GM12878 (cell line): ENCODE data around the gene COL25A1. TPM values are rescaled to one million over a fixed set of nuclear protein-coding genes. Genes with fewer than 3 reads are reported as not detected.

Source experiments
- ATAC-seq: fragments of 200-7000 bp; cut with Tn5 transposase; 3 replicates; pipeline ENCODE4 v1.9.1; 2020; ENCODE audit warnings: mild to moderate bottlenecking, moderate library complexity
- BruUV-seq: library from RNA; stranded (reverse); fragments of 400-500 nt; replicated peaks from 2 replicates; lab custom pipeline; 2021; lab: Mats Ljungman, UMichigan
- CTCF ChIA-PET: fragments of 300-600 bp; sonication (Branson Sonifier 250); formaldehyde crosslinking; extraction: SDS; loops from one replicate; lab custom pipeline; 2021; ENCODE audit warnings: inconsistent platforms; lab: Yijun Ruan, JAX
- POLR2A ChIA-PET: fragments of 350-600 bp; formaldehyde crosslinking; extraction: SDS; loops from one replicate; lab custom pipeline; 2021; ENCODE audit warnings: inconsistent platforms; lab: Charles Lee
- RAD21 ChIA-PET: fragments of 300-600 bp; sonication (Branson Sonifier 250); formaldehyde crosslinking; loops from one replicate; lab custom pipeline; 2023; ENCODE audit warnings: antibody characterized with exemption; ENCODE audit not compliant: unreplicated experiment; lab: Charles Lee
- SMC1A ChIA-PET: fragments of 300-600 bp; sonication (Branson Sonifier 250); formaldehyde crosslinking; loops from one replicate; lab custom pipeline; 2023; ENCODE audit not compliant: unreplicated experiment, uncharacterized antibody; lab: Charles Lee
- DNase-seq: peaks from one replicate; pipeline ENCODE4 v3.0.0-alpha.2; 2011; ENCODE audit warnings: low read depth, low spot score
- FAIRE-seq: peaks from 3 replicates; lab custom pipeline; 2011; peaks lifted over from hg19 to GRCh38; lab: Jason Lieb, UNC
- H2AFZ ChIP-seq: 2 replicates; pipeline ENCODE4 v1.6.0; 2011; ENCODE audit warnings: low read depth, low read length, control low read depth; ENCODE audit not compliant: control insufficient read depth
- H3K27ac ChIP-seq: 2 replicates; pipeline ENCODE4 v1.5.1; 2011; ENCODE audit warnings: control low read depth; ENCODE audit not compliant: control insufficient read depth, insufficient read depth
- H3K27me3 ChIP-seq, 2 experiments: replicated peaks in 1 of 2; 2 replicates each; pipeline versions ENCODE4 v1.6.0 to v1.6.1; 2011; ENCODE audit warnings: low read length in 1 of 2; ENCODE audit not compliant: control insufficient read depth in 2 of 2, insufficient read depth in 2 of 2
- H3K36me3 ChIP-seq, 2 experiments: 2 replicates each; pipeline ENCODE4 v1.5.1; 2011; ENCODE audit warnings: low read length in 1 of 2; ENCODE audit not compliant: control insufficient read depth in 2 of 2, insufficient read depth in 2 of 2
- H3K4me1 ChIP-seq: 2 replicates; pipeline ENCODE4 v1.6.1; 2011; ENCODE audit warnings: mild to moderate bottlenecking, low read length, moderate library complexity, mixed read lengths; ENCODE audit not compliant: control insufficient read depth, insufficient read depth
- H3K4me2 ChIP-seq: 2 replicates; pipeline ENCODE4 v1.6.0; 2011; ENCODE audit warnings: control low read depth; ENCODE audit not compliant: control insufficient read depth, insufficient read depth
- H3K4me3 ChIP-seq: fragments of 200-600 bp; sonication (generic); 2 replicates; pipeline ENCODE4 v1.5.1; 2016
- H3K79me2 ChIP-seq: 2 replicates; pipeline ENCODE4 v1.6.0; 2011; ENCODE audit warnings: low read length; ENCODE audit not compliant: control insufficient read depth, insufficient read depth
- H3K9ac ChIP-seq: 2 replicates; pipeline ENCODE4 v1.8.0; 2011; ENCODE audit warnings: low read length, control low read depth, mixed read lengths; ENCODE audit not compliant: control insufficient read depth, insufficient read depth
- H3K9me3 ChIP-seq: replicated peaks from 3 replicates; pipeline ENCODE4 v1.5.1; 2011; ENCODE audit warnings: mild to moderate bottlenecking, low read length; ENCODE audit not compliant: control insufficient read depth, insufficient read depth
- H4K20me1 ChIP-seq: 2 replicates; pipeline ENCODE4 v1.6.0; 2011; ENCODE audit not compliant: control insufficient read depth, insufficient read depth
- IKZF1 ChIP-seq: fragments of 450-650 bp; conservative IDR thresholded peaks from 2 replicates; pipeline ENCODE4 v1.6.1; 2017; ENCODE audit warnings: antibody characterized with exemption, mild to moderate bottlenecking
- RB1 ChIP-seq: fragments of 450-650 bp; formaldehyde crosslinking; IDR thresholded peaks from 2 replicates; pipeline ENCODE4 v1.6.1; 2017; ENCODE audit warnings: mild to moderate bottlenecking, borderline replicate concordance
- SRF ChIP-seq, 2 experiments: IDR thresholded peaks; 2 replicates each; pipeline ENCODE4 v1.6.1; 2011; ENCODE audit warnings: low read depth in 2 of 2, low read length in 2 of 2, mild to moderate bottlenecking in 1 of 2, moderate library complexity in 1 of 2
- STAT3 ChIP-seq: IDR thresholded peaks from 2 replicates; pipeline ENCODE4 v1.6.1; 2011; ENCODE audit warnings: low read depth, low read length, improper control_type of control experiment
- YY1 ChIP-seq: IDR thresholded peaks from 2 replicates; pipeline ENCODE4 v1.6.1; 2011; ENCODE audit warnings: low read depth, mild to moderate bottlenecking, low read length
- ZNF207 ChIP-seq: fragments of 450-650 bp; IDR thresholded peaks from 2 replicates; pipeline ENCODE4 v1.6.1; 2014; ENCODE audit warnings: antibody characterized with exemption, mild to moderate bottlenecking, borderline replicate concordance
- WGBS: methylation state at CpG from one replicate; pipeline ENCODE4 v1.1.6; 2016; ENCODE audit warnings: low lambda C conversion rate; ENCODE audit not compliant: insufficient replicate concordance, insufficient coverage; ENCODE audit errors: missing lambda C conversion rate; 5-methylcytosine and 5-hydroxymethylcytosine counted together
- in situ Hi-C: fragments of 300-500 bp; cut with MboI; formaldehyde crosslinking; loops from 9 replicates; pipeline ENCODE4 v1.14.3; 2018; ENCODE audit warnings: mixed read lengths
- intact Hi-C: fragments of 100-400 bp; cut with micrococcal nuclease; formaldehyde crosslinking; loops from one replicate; pipeline ENCODE4 v1.14.2; 2022; ENCODE audit not compliant: unreplicated experiment
- polyA plus RNA-seq, 11 experiments: library from polyadenylated mRNA; depleted of rRNA in 4 of 11; unstranded in 6 of 11; stranded (reverse) in 5 of 11; fragments of >200 nt; fragmentation: Nextera tagmentation in 4 of 11; fragmentation: Illumina TruSeq in 1 of 11; extraction: Ambion mirVana in 4 of 11; extraction: Trizol in 1 of 11; gene quantifications; 1 replicate in 1 of 11; 2 replicates in 10 of 11; pipeline versions ENCODE4 v1.2.1 to v1.2.3, GENCODE V29; 2011 to 2016; ENCODE audit warnings: inconsistent platforms in 2 of 11, missing spikeins in 2 of 11, low read depth in 1 of 11
- total RNA-seq, 4 experiments: library from RNA; depleted of rRNA in 3 of 4; stranded (reverse); fragments of >200 nt in 3 of 4; fragmentation: Illumina TruSeq in 1 of 4; extraction: Trizol in 1 of 4; gene quantifications; 2 replicates each; pipeline versions ENCODE4 v1.2.1 to v1.2.3, GENCODE V29; 2013 to 2021
- TF ChIP-seq, protein P1 (sequence below): fragments of 450-650 bp; formaldehyde crosslinking; IDR thresholded peaks from 2 replicates; pipeline ENCODE4 v1.5.0; 2022; ENCODE audit warnings: mild to moderate bottlenecking, missing genetic modification characterization
- TF ChIP-seq, protein P2 (sequence below): fragments of 450-650 bp; IDR thresholded peaks from 2 replicates; pipeline ENCODE4 v1.6.1; 2017; ENCODE audit warnings: mild to moderate bottlenecking, moderate library complexity
- TF ChIP-seq, protein P3 (sequence below): fragments of 450-650 bp; IDR thresholded peaks from 2 replicates; pipeline ENCODE4 v1.6.1; 2017; ENCODE audit warnings: mild to moderate bottlenecking, low read depth, inconsistent platforms; ENCODE audit not compliant: poor library complexity, severe bottlenecking
- TF ChIP-seq, protein P4 (sequence below): IDR thresholded peaks from 2 replicates; pipeline ENCODE4 v1.6.1; 2011; ENCODE audit warnings: mild to moderate bottlenecking, low read depth, low read length, moderate library complexity; ENCODE audit not compliant: insufficient replicate concordance
- TF ChIP-seq, protein P5 (sequence below): fragments of 450-650 bp; IDR thresholded peaks from 2 replicates; pipeline ENCODE4 v1.6.1; 2017; ENCODE audit warnings: low read depth, mild to moderate bottlenecking, moderate library complexity

Gene COL25A1
- total and polyA plus RNA-seq, 10 of the 15 experiments (the other 5 are each of a cell fraction or from before 2014, with no cell fraction given), result 0.01 to 0.26 (median 0.12) TPM; not detected in 6

DNA sequence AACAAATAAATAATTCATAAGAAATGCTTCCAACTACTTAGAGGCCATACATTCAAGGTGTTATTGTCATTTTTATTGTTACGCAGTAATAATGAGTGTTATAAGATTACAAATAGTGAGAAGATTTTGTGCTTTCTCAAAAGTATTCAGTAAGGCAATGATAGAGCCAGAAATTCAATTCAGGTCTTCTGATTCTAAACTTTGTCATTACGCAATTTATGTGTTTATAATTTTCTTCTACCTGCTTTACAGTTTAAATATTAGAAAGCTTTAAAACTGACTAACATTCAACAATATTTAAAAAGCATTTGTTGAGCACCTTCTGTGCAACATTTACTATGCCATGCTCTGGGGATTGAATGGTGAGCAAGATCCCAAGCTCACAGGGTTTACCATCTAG lies 356.2 kb downstream of the COL25A1 start:
- Histone ChIP-seq H3K4me3 (no peak overlapping the region), H2AFZ (no peak overlapping the region), H3K9ac (no peak overlapping the region), H3K4me2 (no peak overlapping the region), H3K9me3 (no peaks in the 10 kb centered on the region), H3K36me3 (no peaks in the 10 kb centered on the region), H3K79me2 (no peaks in the 10 kb centered on the region), H4K20me1 (no peaks in the 10 kb centered on the region), H3K27ac (no peak overlapping the region), H3K27me3 (no peaks in the 10 kb centered on the region), H3K4me1 (no peaks in the 10 kb centered on the region)
- intact Hi-C loops (no loop called here), in situ Hi-C loops (no loop called here)
- FAIRE-seq (no peak), ATAC-seq (no peak), DNase-seq (no peak)
- ChIA-PET CTCF (no interaction called here), POLR2A (no interaction called here), SMC1A (interaction anchor here (1.1 kb wide), 1 partner anchor 353 kb away, joined by 3 read pairs; no protein-coding TSS in a partner anchor), RAD21 (no interaction called here)
- BruUV-seq, result no TSS peak
- WGBS, result 29% methylated on average over 2 of the region's 2 CpGs
- TF ChIP-seq, protein P1, sequence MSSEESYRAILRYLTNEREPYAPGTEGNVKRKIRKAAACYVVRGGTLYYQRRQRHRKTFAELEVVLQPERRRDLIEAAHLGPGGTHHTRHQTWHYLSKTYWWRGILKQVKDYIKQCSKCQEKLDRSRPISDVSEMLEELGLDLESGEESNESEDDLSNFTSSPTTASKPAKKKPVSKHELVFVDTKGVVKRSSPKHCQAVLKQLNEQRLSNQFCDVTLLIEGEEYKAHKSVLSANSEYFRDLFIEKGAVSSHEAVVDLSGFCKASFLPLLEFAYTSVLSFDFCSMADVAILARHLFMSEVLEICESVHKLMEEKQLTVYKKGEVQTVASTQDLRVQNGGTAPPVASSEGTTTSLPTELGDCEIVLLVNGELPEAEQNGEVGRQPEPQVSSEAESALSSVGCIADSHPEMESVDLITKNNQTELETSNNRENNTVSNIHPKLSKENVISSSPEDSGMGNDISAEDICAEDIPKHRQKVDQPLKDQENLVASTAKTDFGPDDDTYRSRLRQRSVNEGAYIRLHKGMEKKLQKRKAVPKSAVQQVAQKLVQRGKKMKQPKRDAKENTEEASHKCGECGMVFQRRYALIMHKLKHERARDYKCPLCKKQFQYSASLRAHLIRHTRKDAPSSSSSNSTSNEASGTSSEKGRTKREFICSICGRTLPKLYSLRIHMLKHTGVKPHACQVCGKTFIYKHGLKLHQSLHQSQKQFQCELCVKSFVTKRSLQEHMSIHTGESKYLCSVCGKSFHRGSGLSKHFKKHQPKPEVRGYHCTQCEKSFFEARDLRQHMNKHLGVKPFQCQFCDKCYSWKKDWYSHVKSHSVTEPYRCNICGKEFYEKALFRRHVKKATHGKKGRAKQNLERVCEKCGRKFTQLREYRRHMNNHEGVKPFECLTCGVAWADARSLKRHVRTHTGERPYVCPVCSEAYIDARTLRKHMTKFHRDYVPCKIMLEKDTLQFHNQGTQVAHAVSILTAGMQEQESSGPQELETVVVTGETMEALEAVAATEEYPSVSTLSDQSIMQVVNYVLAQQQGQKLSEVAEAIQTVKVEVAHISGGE (CRISPR knock-in tag), result no peak
- TF ChIP-seq RB1, result no peak
- TF ChIP-seq SRF (IDR thresholded peaks at IDR 0.05; ENCODE audit: low read depth in 2 of 2, low read length in 2 of 2), result no peak
- TF ChIP-seq, protein P2, sequence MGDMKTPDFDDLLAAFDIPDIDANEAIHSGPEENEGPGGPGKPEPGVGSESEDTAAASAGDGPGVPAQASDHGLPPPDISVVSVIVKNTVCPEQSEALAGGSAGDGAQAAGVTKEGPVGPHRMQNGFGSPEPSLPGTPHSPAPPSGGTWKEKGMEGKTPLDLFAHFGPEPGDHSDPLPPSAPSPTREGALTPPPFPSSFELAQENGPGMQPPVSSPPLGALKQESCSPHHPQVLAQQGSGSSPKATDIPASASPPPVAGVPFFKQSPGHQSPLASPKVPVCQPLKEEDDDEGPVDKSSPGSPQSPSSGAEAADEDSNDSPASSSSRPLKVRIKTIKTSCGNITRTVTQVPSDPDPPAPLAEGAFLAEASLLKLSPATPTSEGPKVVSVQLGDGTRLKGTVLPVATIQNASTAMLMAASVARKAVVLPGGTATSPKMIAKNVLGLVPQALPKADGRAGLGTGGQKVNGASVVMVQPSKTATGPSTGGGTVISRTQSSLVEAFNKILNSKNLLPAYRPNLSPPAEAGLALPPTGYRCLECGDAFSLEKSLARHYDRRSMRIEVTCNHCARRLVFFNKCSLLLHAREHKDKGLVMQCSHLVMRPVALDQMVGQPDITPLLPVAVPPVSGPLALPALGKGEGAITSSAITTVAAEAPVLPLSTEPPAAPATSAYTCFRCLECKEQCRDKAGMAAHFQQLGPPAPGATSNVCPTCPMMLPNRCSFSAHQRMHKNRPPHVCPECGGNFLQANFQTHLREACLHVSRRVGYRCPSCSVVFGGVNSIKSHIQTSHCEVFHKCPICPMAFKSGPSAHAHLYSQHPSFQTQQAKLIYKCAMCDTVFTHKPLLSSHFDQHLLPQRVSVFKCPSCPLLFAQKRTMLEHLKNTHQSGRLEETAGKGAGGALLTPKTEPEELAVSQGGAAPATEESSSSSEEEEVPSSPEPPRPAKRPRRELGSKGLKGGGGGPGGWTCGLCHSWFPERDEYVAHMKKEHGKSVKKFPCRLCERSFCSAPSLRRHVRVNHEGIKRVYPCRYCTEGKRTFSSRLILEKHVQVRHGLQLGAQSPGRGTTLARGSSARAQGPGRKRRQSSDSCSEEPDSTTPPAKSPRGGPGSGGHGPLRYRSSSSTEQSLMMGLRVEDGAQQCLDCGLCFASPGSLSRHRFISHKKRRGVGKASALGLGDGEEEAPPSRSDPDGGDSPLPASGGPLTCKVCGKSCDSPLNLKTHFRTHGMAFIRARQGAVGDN, result no peak
- TF ChIP-seq, protein P3, sequence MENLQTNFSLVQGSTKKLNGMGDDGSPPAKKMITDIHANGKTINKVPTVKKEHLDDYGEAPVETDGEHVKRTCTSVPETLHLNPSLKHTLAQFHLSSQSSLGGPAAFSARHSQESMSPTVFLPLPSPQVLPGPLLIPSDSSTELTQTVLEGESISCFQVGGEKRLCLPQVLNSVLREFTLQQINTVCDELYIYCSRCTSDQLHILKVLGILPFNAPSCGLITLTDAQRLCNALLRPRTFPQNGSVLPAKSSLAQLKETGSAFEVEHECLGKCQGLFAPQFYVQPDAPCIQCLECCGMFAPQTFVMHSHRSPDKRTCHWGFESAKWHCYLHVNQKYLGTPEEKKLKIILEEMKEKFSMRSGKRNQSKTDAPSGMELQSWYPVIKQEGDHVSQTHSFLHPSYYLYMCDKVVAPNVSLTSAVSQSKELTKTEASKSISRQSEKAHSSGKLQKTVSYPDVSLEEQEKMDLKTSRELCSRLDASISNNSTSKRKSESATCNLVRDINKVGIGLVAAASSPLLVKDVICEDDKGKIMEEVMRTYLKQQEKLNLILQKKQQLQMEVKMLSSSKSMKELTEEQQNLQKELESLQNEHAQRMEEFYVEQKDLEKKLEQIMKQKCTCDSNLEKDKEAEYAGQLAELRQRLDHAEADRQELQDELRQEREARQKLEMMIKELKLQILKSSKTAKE, result no peak
- no peak for TF ChIP-seq STAT3
- TF ChIP-seq ZNF207, result no peak
- TF ChIP-seq IKZF1, result no peak
- TF ChIP-seq, protein P4, sequence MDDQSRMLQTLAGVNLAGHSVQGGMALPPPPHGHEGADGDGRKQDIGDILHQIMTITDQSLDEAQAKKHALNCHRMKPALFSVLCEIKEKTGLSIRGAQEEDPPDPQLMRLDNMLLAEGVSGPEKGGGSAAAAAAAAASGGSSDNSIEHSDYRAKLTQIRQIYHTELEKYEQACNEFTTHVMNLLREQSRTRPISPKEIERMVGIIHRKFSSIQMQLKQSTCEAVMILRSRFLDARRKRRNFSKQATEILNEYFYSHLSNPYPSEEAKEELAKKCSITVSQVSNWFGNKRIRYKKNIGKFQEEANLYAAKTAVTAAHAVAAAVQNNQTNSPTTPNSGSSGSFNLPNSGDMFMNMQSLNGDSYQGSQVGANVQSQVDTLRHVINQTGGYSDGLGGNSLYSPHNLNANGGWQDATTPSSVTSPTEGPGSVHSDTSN, result no peak
- TF ChIP-seq YY1, result no peak
- TF ChIP-seq, protein P5, sequence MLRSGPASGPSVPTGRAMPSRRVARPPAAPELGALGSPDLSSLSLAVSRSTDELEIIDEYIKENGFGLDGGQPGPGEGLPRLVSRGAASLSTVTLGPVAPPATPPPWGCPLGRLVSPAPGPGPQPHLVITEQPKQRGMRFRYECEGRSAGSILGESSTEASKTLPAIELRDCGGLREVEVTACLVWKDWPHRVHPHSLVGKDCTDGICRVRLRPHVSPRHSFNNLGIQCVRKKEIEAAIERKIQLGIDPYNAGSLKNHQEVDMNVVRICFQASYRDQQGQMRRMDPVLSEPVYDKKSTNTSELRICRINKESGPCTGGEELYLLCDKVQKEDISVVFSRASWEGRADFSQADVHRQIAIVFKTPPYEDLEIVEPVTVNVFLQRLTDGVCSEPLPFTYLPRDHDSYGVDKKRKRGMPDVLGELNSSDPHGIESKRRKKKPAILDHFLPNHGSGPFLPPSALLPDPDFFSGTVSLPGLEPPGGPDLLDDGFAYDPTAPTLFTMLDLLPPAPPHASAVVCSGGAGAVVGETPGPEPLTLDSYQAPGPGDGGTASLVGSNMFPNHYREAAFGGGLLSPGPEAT, result no peak
